K562 (cell line): ENCODE results near the gene VIM. TPM values are rescaled to one million over a fixed set of nuclear protein-coding genes. Genes with fewer than 3 reads are reported as not detected.

Experiments
- ATAC-seq: fragments of 200-7000 bp; cut with Tn5 transposase; 3 replicates; pipeline ENCODE4 v1.9.1; 2020; ENCODE audit warnings: moderate library complexity
- BruUV-seq: library from RNA; stranded (reverse); fragments of 400-500 nt; replicated peaks from 2 replicates; lab custom pipeline; 2021; lab: Mats Ljungman, UMichigan
- CTCF ChIA-PET: fragments of 300-600 bp; formaldehyde crosslinking; extraction: SDS; loops from one replicate; lab custom pipeline; 2021; ENCODE audit warnings: low intra/inter-chr PET ratio; lab: Yijun Ruan, JAX
- POLR2A ChIA-PET: fragments of 300-600, 350-650 bp; sonication (Branson Sonifier 250); formaldehyde crosslinking; extraction: SDS; loops from one replicate; lab custom pipeline; 2021; ENCODE audit warnings: antibody characterized with exemption, inconsistent platforms; lab: Yijun Ruan, JAX
- DNase-seq, 4 experiments: peaks; one replicate each; pipeline versions ENCODE4 v3.0.0 to v3.0.0-alpha.2; 2011 to 2018; ENCODE audit warnings: low spot score in 3 of 4, mixed read lengths in 3 of 4; ENCODE audit errors: extremely low read depth in 1 of 4
- FAIRE-seq: peaks from 2 replicates; lab custom pipeline; 2011; peaks lifted over from hg19 to GRCh38; lab: Jason Lieb, UNC
- H2AFZ ChIP-seq: 2 replicates; pipeline ENCODE4 v1.6.0; 2011; ENCODE audit warnings: low read depth, low read length, control low read depth, inconsistent platforms
- H3K27ac ChIP-seq: fragments of 200-600 bp; 3 replicates; pipeline ENCODE4 v1.8.0; 2011; ENCODE audit warnings: low read depth, mild to moderate bottlenecking, control low read depth, inconsistent platforms, low read length, moderate library complexity, mixed read lengths; ENCODE audit errors: extremely low read depth
- H3K27me3 ChIP-seq, 2 experiments: fragments of 300-600 bp in 1 of 2; 2 replicates in 1 of 2; 3 replicates in 1 of 2; pipeline versions ENCODE4 v1.6.0 to v1.8.0; 2011; ENCODE audit warnings: inconsistent platforms in 2 of 2, low read length in 2 of 2, mild to moderate bottlenecking in 1 of 2, mixed read lengths in 1 of 2, moderate library complexity in 1 of 2; ENCODE audit not compliant: control insufficient read depth in 2 of 2, insufficient read depth in 2 of 2
- H3K36me3 ChIP-seq: fragments of 300-600 bp; 3 replicates; pipeline ENCODE4 v1.8.0; 2011; ENCODE audit warnings: mild to moderate bottlenecking, low read length, inconsistent platforms; ENCODE audit not compliant: control insufficient read depth, insufficient read depth
- H3K4me1 ChIP-seq, 2 experiments: fragments of 200-600 bp in 1 of 2; replicated peaks in 1 of 2; 2 replicates in 1 of 2; 3 replicates in 1 of 2; pipeline versions ENCODE4 v1.5.1 to v1.8.0; 2011; ENCODE audit warnings: inconsistent platforms in 2 of 2, low read length in 2 of 2, mild to moderate bottlenecking in 1 of 2, mixed read lengths in 1 of 2, moderate library complexity in 1 of 2; ENCODE audit not compliant: control insufficient read depth in 2 of 2, insufficient read depth in 2 of 2
- H3K4me2 ChIP-seq: 2 replicates; pipeline ENCODE4 v1.6.1; 2011; ENCODE audit warnings: low read length, control low read depth, inconsistent platforms, mixed read lengths; ENCODE audit not compliant: insufficient read depth
- H3K4me3 ChIP-seq: fragments of 200-600 bp; sonication (generic), shearing (Covaris generic); 2 replicates; pipeline ENCODE4 v1.5.1; 2016; ENCODE audit warnings: control low read depth, inconsistent platforms
- H3K79me2 ChIP-seq: fragments of 200-600 bp; 3 replicates; pipeline ENCODE4 v1.8.0; 2011; ENCODE audit warnings: low read length, inconsistent platforms; ENCODE audit not compliant: control insufficient read depth, insufficient read depth
- H3K9ac ChIP-seq, 2 experiments: 2 replicates each; pipeline versions ENCODE4 v1.6.0 to v1.6.1; 2011; ENCODE audit warnings: low read depth in 2 of 2, low read length in 2 of 2, control low read depth in 1 of 2, inconsistent platforms in 1 of 2, mild to moderate bottlenecking in 1 of 2, mixed read lengths in 1 of 2; ENCODE audit not compliant: insufficient read depth in 1 of 2
- H3K9me1 ChIP-seq: one replicate; pipeline ENCODE4 v1.6.0; 2011; ENCODE audit warnings: inconsistent platforms, mild to moderate bottlenecking, low read length, moderate library complexity; ENCODE audit not compliant: control insufficient read depth, insufficient read depth
- H3K9me3 ChIP-seq: replicated peaks from 2 replicates; pipeline ENCODE4 v1.5.1; 2011; ENCODE audit warnings: low read depth, low read length, inconsistent platforms; ENCODE audit not compliant: control insufficient read depth, insufficient read depth
- H4K20me1 ChIP-seq: replicated peaks from 2 replicates; pipeline ENCODE4 v1.6.1; 2011; ENCODE audit warnings: low read length, inconsistent platforms, mixed read lengths; ENCODE audit not compliant: control insufficient read depth, insufficient read depth
- CTCF ChIP-seq, 3 experiments: IDR thresholded peaks in 2 of 3; conservative IDR thresholded peaks in 1 of 3; 2 replicates each; pipeline ENCODE4 v1.5.1; 2011 to 2012; ENCODE audit warnings: low read length in 3 of 3, mild to moderate bottlenecking in 3 of 3, control low read depth in 2 of 3, improper control_type of control experiment in 1 of 3, inconsistent platforms in 1 of 3, low read depth in 1 of 3, mixed read lengths in 1 of 3, moderate library complexity in 1 of 3; ENCODE audit not compliant: insufficient read depth in 2 of 3
- ELF4 ChIP-seq: fragments of 450-650 bp; formaldehyde crosslinking; IDR thresholded peaks from 2 replicates; pipeline ENCODE4 v1.4.0; 2022; ENCODE audit warnings: missing genetic modification characterization
- HNRNPLL ChIP-seq: fragments of 200-400 bp; formaldehyde crosslinking; IDR thresholded peaks from 2 replicates; pipeline ENCODE4 v1.6.1; 2017; ENCODE audit warnings: low read length, low read depth, mild to moderate bottlenecking; ENCODE audit not compliant: poor library complexity, severe bottlenecking
- ILF3 ChIP-seq: fragments of 450-650 bp; IDR thresholded peaks from 2 replicates; pipeline ENCODE4 v1.6.1; 2018; ENCODE audit warnings: antibody characterized with exemption, mild to moderate bottlenecking, moderate library complexity, borderline replicate concordance
- NCOA4 ChIP-seq: fragments of 450-650 bp; IDR thresholded peaks from 2 replicates; pipeline ENCODE4 v1.6.1; 2018; ENCODE audit warnings: mild to moderate bottlenecking; ENCODE audit not compliant: partially characterized antibody
- OTX1 ChIP-seq: fragments of 450-650 bp; formaldehyde crosslinking; IDR thresholded peaks from 2 replicates; pipeline ENCODE4 v1.4.0; 2022; ENCODE audit warnings: mild to moderate bottlenecking
- RHOXF2B ChIP-seq: fragments of 250-450 bp; sonication (Bioruptor Pico); conservative IDR thresholded peaks from 2 replicates; pipeline ENCODE4 v1.5.1; 2021
- SMARCA4 ChIP-seq: fragments of 450-650 bp; IDR thresholded peaks from 2 replicates; pipeline ENCODE4 v1.6.1; 2016
- SRF ChIP-seq, 2 experiments: fragments of 250-450, 450-650 bp in 1 of 2; sonication (Bioruptor Pico) in 1 of 2; sonication (generic) in 1 of 2; formaldehyde crosslinking; IDR thresholded peaks; 2 replicates each; pipeline versions ENCODE4 v1.5.0 to v1.5.1; 2020 to 2022; ENCODE audit warnings: mild to moderate bottlenecking in 1 of 2, missing genetic modification reagents in 1 of 2
- TFAP4 ChIP-seq: sonication (generic); formaldehyde crosslinking; IDR thresholded peaks from 2 replicates; pipeline ENCODE4 v1.8.0; 2022; ENCODE audit warnings: missing genetic modification reagents, mild to moderate bottlenecking, moderate library complexity, borderline replicate concordance
- YY1 ChIP-seq, 3 experiments: IDR thresholded peaks; 2 replicates each; pipeline ENCODE4 v1.6.1; 2011; ENCODE audit warnings: low read length in 2 of 3, mild to moderate bottlenecking in 2 of 3, moderate library complexity in 2 of 3, borderline replicate concordance in 1 of 3, control low read depth in 1 of 3, low read depth in 1 of 3; ENCODE audit not compliant: insufficient read depth in 3 of 3, insufficient replicate concordance in 2 of 3, control insufficient read depth in 1 of 3, insufficient read length in 1 of 3; ENCODE audit errors: extremely low read depth in 1 of 3
- ZBTB33 ChIP-seq: sonication (generic); formaldehyde crosslinking; IDR thresholded peaks from 2 replicates; pipeline ENCODE4 v1.8.1; 2023; ENCODE audit warnings: mild to moderate bottlenecking, missing genetic modification reagents
- ZFX ChIP-seq: sonication (generic); formaldehyde crosslinking; IDR thresholded peaks from 2 replicates; pipeline ENCODE4 v1.8.0; 2022; ENCODE audit warnings: mild to moderate bottlenecking, missing genetic modification reagents, moderate library complexity
- ZKSCAN3 ChIP-seq: fragments of 250-450 bp; sonication (Bioruptor Pico); IDR thresholded peaks from 2 replicates; pipeline ENCODE4 v1.4.0; 2020
- ZNF280B ChIP-seq: fragments of 250-450 bp; sonication (Bioruptor Pico); IDR thresholded peaks from 2 replicates; pipeline ENCODE4 v1.5.1; 2021; ENCODE audit warnings: mild to moderate bottlenecking
- WGBS: fragments of 100-300 bp; shearing (Covaris generic); methylation state at CpG from one replicate; pipeline ENCODE4 v1.1.6; 2016; ENCODE audit warnings: low coverage, mixed read lengths; ENCODE audit not compliant: insufficient coverage; ENCODE audit errors: missing lambda C conversion rate; 5-methylcytosine and 5-hydroxymethylcytosine counted together
- in situ Hi-C: fragments of 300-500 bp; cut with MboI; formaldehyde crosslinking; loops from 4 replicates; pipeline ENCODE4 v1.15.0; 2018; ENCODE audit warnings: inconsistent platforms, mixed read lengths
- intact Hi-C: fragments of 100-400 bp; cut with micrococcal nuclease; formaldehyde crosslinking; loops from 2 replicates; pipeline ENCODE4 v1.14.2; 2022
- polyA plus RNA-seq, 8 experiments: library from polyadenylated mRNA; depleted of rRNA in 4 of 8; stranded (reverse) in 5 of 8; unstranded in 3 of 8; fragments of >200 nt; fragmentation: Nextera tagmentation in 2 of 8; fragmentation: Illumina TruSeq in 1 of 8; extraction: Ambion mirVana in 2 of 8; extraction: Trizol in 1 of 8; gene quantifications; 2 replicates each; pipeline versions ENCODE4 v1.2.1 to v1.2.3, GENCODE V29; 2011 to 2014; ENCODE audit warnings: inconsistent platforms in 1 of 8, missing spikeins in 1 of 8
- total RNA-seq, 7 experiments: library from RNA; depleted of rRNA in 6 of 7; stranded (reverse); fragments of >200 nt in 6 of 7; fragmentation: Illumina TruSeq in 2 of 7; extraction: Trizol in 2 of 7; gene quantifications; 2 replicates each; pipeline versions ENCODE4 v1.2.1 to v1.2.3, GENCODE V29; 2011 to 2021; ENCODE audit warnings: low replicate concordance in 1 of 7

The VIM gene
- total and polyA plus RNA-seq, 9 of the 15 experiments (the other 6 are each of a cell fraction or from before 2014, with no cell fraction given): 86.0 to 621 (median 383) TPM

- H3K79me2 ChIP-seq: peaks cover 25% of the 10 kb centered on the region
- ChIA-PET CTCF (no interaction called here), POLR2A (interaction anchor here (1.0 to 1.2 kb wide), 2 partner anchors 10 to 203 kb away, joined by 3 to 5 read pairs; no protein-coding TSS in a partner anchor)
- 59% methylated on average over 8 of the region's 8 CpGs for WGBS
- in situ Hi-C loops: no loop called here
- DNase-seq (peak in 1 of 4 experiments; percentile 42), FAIRE-seq (no peak), ATAC-seq (peak; percentile 17; the same call in 2 of the 3 replicates)
- no peaks in the 10 kb centered on the region for H3K9me3 ChIP-seq
- peaks cover 70% of the 10 kb centered on the region for H3K36me3 ChIP-seq
- no peak overlapping the region for H2AFZ ChIP-seq
- H3K27ac ChIP-seq: no peak overlapping the region
- H4K20me1 ChIP-seq: no peaks in the 10 kb centered on the region
- H3K4me2 ChIP-seq: no peak overlapping the region
- intact Hi-C loops: no loop called here
- H3K9me1 ChIP-seq: no peaks in the 10 kb centered on the region
- H3K4me3 ChIP-seq: no peak overlapping the region
- no TSS peak for BruUV-seq
- peaks cover 7% of the 10 kb centered on the region in 2 experiments; a peak in 2 of 5 replicates for H3K4me1 ChIP-seq
- no peaks in the 10 kb centered on the region for H3K27me3 ChIP-seq
- no peak overlapping the region for H3K9ac ChIP-seq
- TF ChIP-seq TFAP4 (CRISPR knock-in tag) (no peak), RHOXF2B (CRISPR knock-in tag) (0 out of 2 replicates have a peak, but pooled peaks have one; percentile 33), ZNF280B (CRISPR knock-in tag) (no peak), ILF3 (no peak), ZFX (no peak), NCOA4 (no peak), HNRNPLL (peak; percentile 41), YY1 (IDR thresholded peaks at IDR 0.05; ENCODE audit: borderline replicate concordance in 1 of 3, control insufficient read depth in 1 of 3, extremely low read depth in 1 of 3, insufficient read depth in 3 of 3, insufficient read length in 1 of 3, insufficient replicate concordance in 2 of 3, low read depth in 1 of 3, low read length in 2 of 3) (peak in 1 of 3 experiments; percentile 34), ZBTB33 (peak; percentile 76), ELF4 (CRISPR knock-in tag) (no peak), ZKSCAN3 (no peak), CTCF (IDR thresholded peaks at IDR 0.05 in 2 of 3, conservative IDR thresholded peaks at IDR 0.05 in 1 of 3; ENCODE audit: insufficient read depth in 2 of 3, low read depth in 1 of 3, low read length in 3 of 3) (peak; percentile 25 to 33 (median 31); a peak in 4 of 6 replicates), SMARCA4 (no peak), OTX1 (CRISPR knock-in tag) (no peak), SRF (CRISPR knock-in tag; IDR thresholded peaks at IDR 0.05) (no peak)
Observed at GRCh38 chr10:17235136-17235535, 7.1 kb downstream of the VIM start.
